ENCODE data around the gene IFRD2.
"Not testable (repeated sequence)": the region's sequence is repeated elsewhere in the genome, so short reads cannot be mapped to it uniquely, and the experiment has no call there.

Gene IFRD2

GRCh38 chr3:50290161-50290641 lies 2.0 kb downstream of the IFRD2 start:
- no peaks in the 10 kb centered on the region for H3K27me3 Mint-ChIP-seq (ENCODE audit: low read depth, poor library complexity)
- no peak for DNase-seq
- peaks cover 16% of the 10 kb centered on the region for H3K4me1 Mint-ChIP-seq
- peak overlapping the region; percentile 61 for H3K4me3 Mint-ChIP-seq
- H3K36me3 Mint-ChIP-seq (ENCODE audit: low read depth), result peaks cover 16% of the 10 kb centered on the region
- no peak overlapping the region for H3K27ac Mint-ChIP-seq
- no peak for TF ChIP-seq CTCF (IDR thresholded peaks at IDR 0.05)
- no peaks in the 10 kb centered on the region for H3K9me3 Mint-ChIP-seq

GRCh38 chr3:50289130-50289529 lies 3.1 kb downstream of the IFRD2 start:
- peaks cover 16% of the 10 kb centered on the region for H3K4me1 Mint-ChIP-seq
- peaks cover 2% of the 10 kb centered on the region for H3K27me3 Mint-ChIP-seq (ENCODE audit: low read depth, poor library complexity)
- H3K36me3 Mint-ChIP-seq (ENCODE audit: low read depth), result peaks cover 16% of the 10 kb centered on the region
- H3K9me3 Mint-ChIP-seq, result no peaks in the 10 kb centered on the region
- H3K4me3 Mint-ChIP-seq, result no peak overlapping the region
- no peak for TF ChIP-seq CTCF (IDR thresholded peaks at IDR 0.05)
- no peak overlapping the region for H3K27ac Mint-ChIP-seq
- no peak for DNase-seq

- Mint-ChIP-seq H3K4me3 (no peak overlapping the region), H3K27ac (peak overlapping the region; percentile 75), H3K4me1 (peaks cover 16% of the 10 kb centered on the region), H3K36me3 (ENCODE audit: low read depth) (peaks cover 16% of the 10 kb centered on the region), H3K27me3 (ENCODE audit: low read depth, poor library complexity) (peaks cover 2% of the 10 kb centered on the region), H3K9me3 (no peaks in the 10 kb centered on the region)
- DNase-seq, result no peak
- no peak for TF ChIP-seq CTCF (IDR thresholded peaks at IDR 0.05)
Observed at GRCh38 chr3:50288387-50289007, 3.7 kb downstream of the IFRD2 start.

- Mint-ChIP-seq H3K36me3 (ENCODE audit: low read depth) (peaks cover 16% of the 10 kb centered on the region), H3K9me3 (no peaks in the 10 kb centered on the region), H3K27ac (no peak overlapping the region), H3K27me3 (ENCODE audit: low read depth, poor library complexity) (peaks cover 2% of the 10 kb centered on the region), H3K4me3 (no peak overlapping the region), H3K4me1 (peaks cover 8% of the 10 kb centered on the region)
- TF ChIP-seq CTCF (IDR thresholded peaks at IDR 0.05), result no peak
- DNase-seq, result no peak
Observed at GRCh38 chr3:50287262-50287661, 5.0 kb downstream of the IFRD2 start.

- no peaks in the 10 kb centered on the region for H3K9me3 Mint-ChIP-seq
- no peak overlapping the region for H3K27ac Mint-ChIP-seq
Observed at GRCh38 chr3:50286322-50287227, 5.7 kb downstream of the IFRD2 start.

GRCh38 chr3:50284121-50284520 lies 8.1 kb downstream of the IFRD2 start:
- H3K4me3 Mint-ChIP-seq; H3K4me1 Mint-ChIP-seq; H3K9me3 Mint-ChIP-seq; DNase-seq; H3K27me3 Mint-ChIP-seq (ENCODE audit: low read depth, poor library complexity); H3K27ac Mint-ChIP-seq: not testable (repeated sequence)
- H3K36me3 Mint-ChIP-seq (ENCODE audit: low read depth), result peaks cover 11% of the 10 kb centered on the region

More at GRCh38 chr3:50286322-50287227, 5.7 kb downstream of the IFRD2 start:
- H3K4me1 Mint-ChIP-seq, result peaks cover 6% of the 10 kb centered on the region
- H3K27me3 Mint-ChIP-seq (ENCODE audit: low read depth, poor library complexity), result peaks cover 2% of the 10 kb centered on the region
- TF ChIP-seq CTCF (IDR thresholded peaks at IDR 0.05), result no peak
- no peak for DNase-seq
- H3K36me3 Mint-ChIP-seq (ENCODE audit: low read depth), result peaks cover 16% of the 10 kb centered on the region
- H3K4me3 Mint-ChIP-seq, result no peak overlapping the region
